Measurements from ENCODE around the gene ISM1. TPM values are rescaled to one million over a fixed set of nuclear protein-coding genes. Genes with fewer than 3 reads are reported as not detected.

ISM1 gene
- total RNA-seq, 1 donor, result 1.1 TPM

DNA sequence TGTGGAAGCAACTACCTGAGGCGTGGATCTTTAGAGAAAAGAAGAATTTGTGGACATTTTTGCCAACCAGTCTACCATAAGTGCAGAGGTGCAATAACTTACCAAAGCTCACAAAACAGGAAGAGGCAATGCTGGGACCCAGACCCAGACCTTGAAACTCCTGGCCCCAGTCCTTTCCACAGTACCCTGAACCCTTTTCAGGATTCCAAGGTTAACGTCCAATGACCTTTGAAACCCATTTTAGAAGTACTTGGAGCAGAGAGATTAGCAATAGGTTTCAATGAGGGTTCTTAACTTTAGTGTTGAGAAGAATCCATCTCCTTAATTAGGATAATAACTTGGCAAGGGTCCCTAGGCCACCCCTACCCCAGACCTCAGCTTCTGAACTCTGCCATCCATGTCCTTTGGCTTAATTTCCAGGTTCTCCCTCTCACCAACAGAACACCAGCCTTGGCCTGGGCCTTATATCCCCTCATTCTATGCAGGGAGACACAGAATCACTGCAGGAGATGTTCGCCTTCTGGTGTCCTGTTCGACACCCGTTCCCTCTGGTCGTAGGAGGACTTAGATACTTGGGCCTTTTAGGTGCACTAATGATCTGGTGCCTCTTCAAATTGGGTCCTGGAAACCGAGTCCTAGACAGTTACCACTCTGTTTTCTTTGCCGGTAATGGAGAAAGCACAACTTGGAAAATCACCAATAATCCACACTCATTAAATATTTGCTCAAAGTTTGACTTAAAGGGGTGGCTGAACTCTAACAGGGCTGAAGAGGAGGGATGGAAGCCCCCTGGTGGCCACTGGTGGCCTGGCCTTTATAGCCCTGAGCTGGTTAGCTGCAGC lies 40.6 kb downstream of the ISM1 start:
- TF ChIP-seq, protein P1, sequence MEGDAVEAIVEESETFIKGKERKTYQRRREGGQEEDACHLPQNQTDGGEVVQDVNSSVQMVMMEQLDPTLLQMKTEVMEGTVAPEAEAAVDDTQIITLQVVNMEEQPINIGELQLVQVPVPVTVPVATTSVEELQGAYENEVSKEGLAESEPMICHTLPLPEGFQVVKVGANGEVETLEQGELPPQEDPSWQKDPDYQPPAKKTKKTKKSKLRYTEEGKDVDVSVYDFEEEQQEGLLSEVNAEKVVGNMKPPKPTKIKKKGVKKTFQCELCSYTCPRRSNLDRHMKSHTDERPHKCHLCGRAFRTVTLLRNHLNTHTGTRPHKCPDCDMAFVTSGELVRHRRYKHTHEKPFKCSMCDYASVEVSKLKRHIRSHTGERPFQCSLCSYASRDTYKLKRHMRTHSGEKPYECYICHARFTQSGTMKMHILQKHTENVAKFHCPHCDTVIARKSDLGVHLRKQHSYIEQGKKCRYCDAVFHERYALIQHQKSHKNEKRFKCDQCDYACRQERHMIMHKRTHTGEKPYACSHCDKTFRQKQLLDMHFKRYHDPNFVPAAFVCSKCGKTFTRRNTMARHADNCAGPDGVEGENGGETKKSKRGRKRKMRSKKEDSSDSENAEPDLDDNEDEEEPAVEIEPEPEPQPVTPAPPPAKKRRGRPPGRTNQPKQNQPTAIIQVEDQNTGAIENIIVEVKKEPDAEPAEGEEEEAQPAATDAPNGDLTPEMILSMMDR (IDR thresholded peaks at IDR 0.05; ENCODE audit: insufficient read depth, low read length), result peak; percentile 90
- peak; percentile 58 for DNase-seq (ENCODE audit: low read depth)
- H3K4me3 ChIP-seq (ENCODE audit: low read depth, low read length), result no peak overlapping the region

DNA sequence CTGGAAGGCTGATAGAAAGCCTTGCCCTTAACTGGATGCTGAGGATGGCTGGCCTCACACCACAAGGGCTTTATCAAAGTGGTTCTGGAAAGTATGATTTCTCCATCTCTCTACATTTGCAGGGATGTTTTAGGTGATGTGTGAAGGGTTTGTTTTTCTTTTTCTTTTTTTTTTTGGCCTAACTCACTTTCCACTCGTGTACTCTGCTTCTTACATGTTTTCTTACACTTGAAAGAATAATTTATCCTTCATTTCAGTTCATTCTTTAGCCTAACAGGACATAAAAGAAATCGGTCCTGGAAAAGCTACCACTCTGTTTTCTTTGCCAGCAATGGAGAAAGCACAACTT lies 41.2 kb downstream of the ISM1 start:
- no peak overlapping the region for H3K4me3 ChIP-seq (ENCODE audit: low read depth, low read length)
- no peak for DNase-seq (ENCODE audit: low read depth)
- TF ChIP-seq, protein P1 (IDR thresholded peaks at IDR 0.05; ENCODE audit: insufficient read depth, low read length), result no peak

DNA sequence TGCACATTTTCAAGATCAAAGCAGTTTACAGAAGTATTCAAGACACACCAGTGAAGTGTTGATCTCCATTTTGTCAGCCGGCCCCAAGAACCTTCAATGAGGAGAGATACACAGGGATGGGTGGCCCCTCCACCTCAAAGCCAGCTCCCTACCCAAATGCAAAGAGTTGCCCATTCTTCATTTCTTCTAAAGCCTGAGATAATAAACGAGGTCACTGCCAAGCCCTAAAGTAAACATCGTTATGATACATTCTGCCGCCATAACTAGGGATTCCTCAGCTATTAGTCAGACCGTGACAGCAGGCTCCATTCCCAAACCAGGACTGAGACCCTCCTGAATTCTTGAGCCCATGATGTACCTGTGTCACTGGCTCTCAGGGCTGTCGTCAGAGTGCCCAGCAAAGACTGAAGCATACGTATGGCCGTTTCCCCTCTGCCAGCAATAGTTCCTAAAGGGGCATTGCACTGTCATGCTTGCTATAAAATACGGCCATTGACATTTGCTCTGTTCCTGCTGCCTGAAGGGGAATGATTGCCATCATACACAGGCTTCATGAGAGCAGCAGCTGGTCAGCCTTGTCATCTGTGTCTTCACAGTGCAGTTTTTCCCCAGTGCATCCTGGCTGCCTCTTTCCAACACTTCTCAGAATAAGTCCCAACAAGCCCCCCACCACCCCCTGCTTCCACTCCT lies 41.7 kb downstream of the ISM1 start:
- TF ChIP-seq, protein P1 (IDR thresholded peaks at IDR 0.05; ENCODE audit: insufficient read depth, low read length), result no peak
- H3K4me3 ChIP-seq (ENCODE audit: low read depth, low read length), result no peak overlapping the region
- DNase-seq (ENCODE audit: low read depth), result no peak

DNA sequence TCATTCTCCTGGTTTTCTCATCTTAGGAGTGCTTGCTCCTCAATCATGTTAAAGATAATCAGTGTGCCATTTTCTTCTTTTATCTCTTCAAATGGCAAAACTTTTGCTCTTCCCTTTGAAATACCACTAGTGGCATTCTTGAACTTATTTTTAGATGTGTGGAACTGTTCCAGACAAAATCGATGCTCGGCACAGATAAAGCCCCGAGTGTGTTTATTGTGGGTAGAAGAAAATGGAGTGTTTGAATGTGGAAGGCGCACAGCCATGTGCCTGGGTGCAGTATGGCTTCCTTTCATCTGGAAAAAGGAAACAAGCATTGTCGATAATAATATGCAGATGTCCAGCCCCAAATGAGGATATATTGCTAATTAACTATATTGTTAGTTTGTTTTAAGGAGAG lies 42.4 kb downstream of the ISM1 start:
- H3K4me3 ChIP-seq (ENCODE audit: low read depth, low read length), result no peak overlapping the region
- TF ChIP-seq, protein P1 (IDR thresholded peaks at IDR 0.05; ENCODE audit: insufficient read depth, low read length), result no peak
- no peak for DNase-seq (ENCODE audit: low read depth)

DNA sequence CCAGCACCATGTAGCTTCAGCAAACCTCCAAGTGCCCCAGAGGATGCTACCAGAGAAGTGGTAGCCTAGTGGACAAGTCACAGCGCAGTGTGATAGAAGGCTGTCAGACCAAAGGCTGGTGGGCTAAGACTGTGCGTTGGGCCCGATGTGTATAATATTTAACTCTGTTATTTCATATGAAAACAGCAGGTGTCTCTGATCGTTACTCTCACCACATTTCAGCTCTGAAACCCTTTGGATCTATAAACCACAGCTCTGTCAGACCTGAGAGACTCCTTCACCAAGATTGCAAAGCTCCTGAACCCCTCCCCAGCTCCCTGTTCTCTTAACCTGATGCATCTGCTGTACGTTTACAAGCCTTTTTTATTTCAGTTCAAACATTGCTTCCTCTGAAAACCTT lies 43.8 kb downstream of the ISM1 start:
- TF ChIP-seq, protein P1 (IDR thresholded peaks at IDR 0.05; ENCODE audit: insufficient read depth, low read length), result no peak

DNA sequence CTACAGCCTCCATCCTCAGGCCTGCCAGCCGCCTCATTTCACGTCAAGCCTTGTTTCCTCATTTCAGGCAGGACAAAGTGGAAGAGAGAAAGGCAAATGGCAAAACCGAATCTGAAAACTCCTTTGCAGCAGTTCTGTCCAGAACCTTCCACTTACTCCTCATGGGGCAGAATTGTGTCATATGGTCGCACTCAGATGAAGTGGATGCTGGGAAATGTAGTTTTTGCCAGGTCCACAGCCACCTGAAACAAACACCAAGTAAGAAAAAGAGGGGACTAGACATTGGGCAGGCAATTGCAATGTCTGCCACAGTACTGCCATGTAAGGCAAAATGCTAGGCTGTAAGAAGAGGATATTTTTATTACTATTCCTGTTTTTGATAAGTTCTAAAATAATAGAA lies 44.9 kb downstream of the ISM1 start:
- DNase-seq (ENCODE audit: low read depth), result no peak
- TF ChIP-seq, protein P1 (IDR thresholded peaks at IDR 0.05; ENCODE audit: insufficient read depth, low read length), result no peak
- H3K4me3 ChIP-seq (ENCODE audit: low read depth, low read length), result no peak overlapping the region

More for the DNA sequence above, 43.8 kb downstream of the ISM1 start:
- no peak overlapping the region for H3K4me3 ChIP-seq (ENCODE audit: low read depth, low read length)
- DNase-seq (ENCODE audit: low read depth), result no peak
